K562 (cell line): ENCODE results near the gene PLA2G4D. TPM values are rescaled to one million over a fixed set of nuclear protein-coding genes. Genes with fewer than 3 reads are reported as not detected.

ENCODE experiments used
- ATF1 ChIP-seq, 2 experiments: fragments of 450-650 bp in 1 of 2; IDR thresholded peaks; 2 replicates each; pipeline ENCODE4 v1.6.1; 2016; ENCODE audit warnings: missing compliant biosample characterization in 1 of 2, missing genetic modification characterization in 1 of 2
- BRF2 ChIP-seq: IDR thresholded peaks from 3 replicates; pipeline ENCODE4 v1.6.1; 2011; ENCODE audit warnings: borderline replicate concordance, mild to moderate bottlenecking; ENCODE audit not compliant: insufficient read length, insufficient read depth
- CREM ChIP-seq: IDR thresholded peaks from 2 replicates; pipeline ENCODE4 v1.6.1; 2014; ENCODE audit warnings: antibody characterized with exemption, low read depth
- ELF1 ChIP-seq: fragments of 200-800 bp; sonication (Bioruptor generic); IDR thresholded peaks from 2 replicates; pipeline ENCODE4 v1.6.1; 2016; ENCODE audit warnings: missing genetic modification characterization, missing compliant biosample characterization
- GTF2A2 ChIP-seq: IDR thresholded peaks from 2 replicates; pipeline ENCODE4 v1.6.1; 2016; ENCODE audit warnings: mild to moderate bottlenecking, missing genetic modification characterization, missing compliant biosample characterization
- NCOA4 ChIP-seq: fragments of 450-650 bp; IDR thresholded peaks from 2 replicates; pipeline ENCODE4 v1.6.1; 2018; ENCODE audit warnings: mild to moderate bottlenecking; ENCODE audit not compliant: partially characterized antibody
- PHB ChIP-seq: fragments of 250-450 bp; sonication (Bioruptor Pico); IDR thresholded peaks from 2 replicates; pipeline ENCODE4 v1.5.0; 2021
- RAD51 ChIP-seq: fragments of 450-650 bp; IDR thresholded peaks from 2 replicates; pipeline ENCODE4 v1.7.1; 2016; ENCODE audit warnings: low read depth, mild to moderate bottlenecking, borderline replicate concordance
- TAF7 ChIP-seq: fragments of 450-650 bp; IDR thresholded peaks from 2 replicates; pipeline ENCODE4 v1.6.1; 2016; ENCODE audit warnings: missing genetic modification characterization, missing compliant biosample characterization
- TCF7 ChIP-seq: sonication (generic); IDR thresholded peaks from 2 replicates; pipeline ENCODE4 v1.6.1; 2016; ENCODE audit warnings: antibody characterized with exemption, borderline replicate concordance
- ZC3H8 ChIP-seq: fragments of 450-650 bp; IDR thresholded peaks from 2 replicates; pipeline ENCODE4 v1.6.1; 2017
- polyA plus RNA-seq, 8 experiments: library from polyadenylated mRNA; depleted of rRNA in 4 of 8; stranded (reverse) in 5 of 8; unstranded in 3 of 8; fragments of >200 nt; fragmentation: Nextera tagmentation in 2 of 8; fragmentation: Illumina TruSeq in 1 of 8; extraction: Ambion mirVana in 2 of 8; extraction: Trizol in 1 of 8; gene quantifications; 2 replicates each; pipeline versions ENCODE4 v1.2.1 to v1.2.3, GENCODE V29; 2011 to 2014; ENCODE audit warnings: inconsistent platforms in 1 of 8, missing spikeins in 1 of 8
- total RNA-seq, 7 experiments: library from RNA; depleted of rRNA in 6 of 7; stranded (reverse); fragments of >200 nt in 6 of 7; fragmentation: Illumina TruSeq in 2 of 7; extraction: Trizol in 2 of 7; gene quantifications; 2 replicates each; pipeline versions ENCODE4 v1.2.1 to v1.2.3, GENCODE V29; 2011 to 2021; ENCODE audit warnings: low replicate concordance in 1 of 7
- TF ChIP-seq, protein P1 (sequence below), 2 experiments: fragments of 450-650 bp; IDR thresholded peaks; 2 replicates each; pipeline ENCODE4 v1.6.1; 2016; ENCODE audit warnings: mild to moderate bottlenecking in 2 of 2, borderline replicate concordance in 1 of 2, low read depth in 1 of 2, moderate library complexity in 1 of 2
- TF ChIP-seq, protein P2 (sequence below): fragments of 450-650 bp; formaldehyde crosslinking; IDR thresholded peaks from 2 replicates; pipeline ENCODE4 v1.4.0; 2022; ENCODE audit warnings: missing genetic modification characterization
- TF ChIP-seq, protein P3 (sequence below): fragments of 250-450 bp; sonication (Bioruptor Pico); IDR thresholded peaks from 2 replicates; pipeline ENCODE4 v1.5.0; 2022; ENCODE audit warnings: mild to moderate bottlenecking

PLA2G4D gene
- total and polyA plus RNA-seq, 9 of the 15 experiments (the other 6 are each of a cell fraction or from before 2014, with no cell fraction given) = 0.04 TPM; not detected in 8

DNA sequence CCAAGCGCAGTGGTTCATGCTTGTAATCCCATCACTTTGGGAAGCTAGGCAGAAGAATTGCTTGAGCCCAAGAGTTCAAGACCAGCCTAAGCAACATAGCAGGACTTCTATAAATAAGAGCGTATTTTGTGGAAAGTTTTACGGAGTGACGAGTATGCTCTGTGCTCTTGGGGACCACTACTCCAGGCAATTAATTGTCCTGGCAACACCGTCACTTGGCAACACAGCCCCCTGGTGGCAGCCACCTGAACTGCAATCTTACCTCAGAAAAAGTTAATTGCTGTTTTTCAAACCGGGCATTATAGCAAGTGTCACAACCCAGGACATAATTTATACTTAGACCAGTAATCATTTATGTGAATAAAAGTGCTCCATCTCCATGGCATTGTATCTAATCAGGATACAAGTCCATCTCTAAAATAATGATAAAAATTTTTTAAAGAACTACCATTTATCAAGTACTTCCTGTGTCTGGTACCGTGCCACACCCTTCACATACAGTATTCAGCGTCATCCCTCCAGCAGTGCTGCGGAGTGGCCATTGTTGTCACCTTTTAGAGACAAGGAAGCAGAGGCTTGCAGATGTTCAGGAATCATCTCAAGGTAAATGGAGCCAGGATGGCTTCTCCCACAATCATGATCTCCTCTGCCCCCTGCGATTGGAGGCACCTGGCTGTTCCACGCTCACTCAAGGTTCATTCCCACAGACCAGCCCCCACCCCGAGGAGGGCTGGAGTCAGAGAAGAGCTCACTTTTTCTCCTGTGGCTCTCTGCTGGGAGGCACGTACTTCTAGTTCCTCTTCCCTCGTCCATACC lies 34.5 kb downstream of the PLA2G4D start (continued):
- TF ChIP-seq, protein P1, sequence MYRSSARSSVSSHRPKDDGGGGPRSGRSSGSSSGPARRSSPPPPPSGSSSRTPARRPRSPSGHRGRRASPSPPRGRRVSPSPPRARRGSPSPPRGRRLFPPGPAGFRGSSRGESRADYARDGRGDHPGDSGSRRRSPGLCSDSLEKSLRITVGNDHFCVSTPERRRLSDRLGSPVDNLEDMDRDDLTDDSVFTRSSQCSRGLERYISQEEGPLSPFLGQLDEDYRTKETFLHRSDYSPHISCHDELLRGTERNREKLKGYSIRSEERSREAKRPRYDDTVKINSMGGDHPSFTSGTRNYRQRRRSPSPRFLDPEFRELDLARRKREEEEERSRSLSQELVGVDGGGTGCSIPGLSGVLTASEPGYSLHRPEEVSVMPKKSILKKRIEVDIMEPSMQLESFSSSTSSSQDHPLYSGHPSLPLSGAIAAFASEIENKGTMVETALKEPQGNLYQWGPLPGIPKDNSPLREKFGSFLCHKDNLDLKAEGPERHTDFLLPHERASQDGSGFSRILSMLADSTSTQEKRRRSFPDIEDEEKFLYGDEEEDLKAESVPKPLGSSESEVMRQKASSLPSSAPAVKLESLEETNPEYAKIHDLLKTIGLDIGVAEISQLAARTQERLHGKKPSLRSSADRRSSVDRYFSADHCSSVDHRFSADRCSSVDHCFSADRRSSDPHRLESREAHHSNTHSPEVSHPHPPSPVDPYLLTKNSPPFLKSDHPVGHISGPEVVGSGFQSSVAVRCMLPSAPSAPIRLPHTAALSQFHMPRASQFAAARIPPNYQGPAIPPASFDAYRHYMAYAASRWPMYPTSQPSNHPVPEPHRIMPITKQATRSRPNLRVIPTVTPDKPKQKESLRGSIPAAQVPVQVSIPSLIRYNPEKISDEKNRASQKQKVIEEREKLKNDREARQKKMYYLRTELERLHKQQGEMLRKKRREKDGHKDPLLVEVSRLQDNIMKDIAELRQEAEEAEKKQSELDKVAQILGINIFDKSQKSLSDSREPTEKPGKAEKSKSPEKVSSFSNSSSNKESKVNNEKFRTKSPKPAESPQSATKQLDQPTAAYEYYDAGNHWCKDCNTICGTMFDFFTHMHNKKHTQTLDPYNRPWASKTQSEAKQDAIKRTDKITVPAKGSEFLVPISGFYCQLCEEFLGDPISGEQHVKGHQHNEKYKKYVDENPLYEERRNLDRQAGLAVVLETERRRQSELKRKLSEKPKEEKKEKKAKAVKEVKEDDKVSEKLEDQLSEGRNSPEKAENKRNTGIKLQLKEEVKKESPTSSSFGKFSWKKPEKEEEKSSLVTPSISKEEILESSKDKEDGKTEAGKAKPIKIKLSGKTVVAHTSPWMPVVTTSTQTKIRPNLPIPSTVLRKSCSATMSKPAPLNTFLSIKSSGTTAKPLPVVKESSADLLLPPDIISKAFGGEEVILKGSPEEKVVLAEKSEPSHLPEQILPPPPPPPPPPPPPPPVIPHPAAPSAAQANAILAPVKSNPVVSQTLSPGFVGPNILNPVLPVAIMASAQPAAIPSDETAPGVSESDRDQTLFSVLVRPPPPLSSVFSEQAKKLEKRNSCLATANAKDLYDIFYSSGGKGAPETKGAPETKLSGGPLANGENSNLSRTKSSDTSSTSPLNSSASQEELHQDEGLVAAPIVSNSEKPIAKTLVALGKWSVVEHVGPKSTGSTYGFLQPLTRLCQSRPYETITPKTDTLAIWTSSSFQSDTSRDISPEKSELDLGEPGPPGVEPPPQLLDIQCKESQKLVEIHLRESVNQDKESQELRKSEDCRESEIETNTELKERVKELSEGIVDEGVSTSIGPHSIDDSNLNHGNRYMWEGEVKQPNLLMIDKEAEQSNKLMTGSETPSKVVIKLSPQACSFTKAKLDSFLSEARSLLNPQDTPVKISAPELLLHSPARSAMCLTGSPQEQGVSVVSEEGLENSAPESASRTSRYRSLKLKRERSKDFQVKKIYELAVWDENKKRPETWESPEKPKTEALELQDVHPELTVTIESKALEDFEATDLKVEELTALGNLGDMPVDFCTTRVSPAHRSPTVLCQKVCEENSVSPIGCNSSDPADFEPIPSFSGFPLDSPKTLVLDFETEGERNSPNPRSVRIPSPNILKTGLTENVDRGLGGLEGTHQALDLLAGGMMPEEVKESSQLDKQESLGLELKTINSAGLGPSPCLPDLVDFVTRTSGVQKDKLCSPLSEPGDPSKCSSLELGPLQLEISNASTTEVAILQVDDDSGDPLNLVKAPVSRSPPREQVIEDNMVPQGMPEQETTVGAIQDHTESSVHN (IDR thresholded peaks at IDR 0.05; ENCODE audit: borderline replicate concordance in 1 of 2, low read depth in 1 of 2) = no peak
- TF ChIP-seq, protein P2, sequence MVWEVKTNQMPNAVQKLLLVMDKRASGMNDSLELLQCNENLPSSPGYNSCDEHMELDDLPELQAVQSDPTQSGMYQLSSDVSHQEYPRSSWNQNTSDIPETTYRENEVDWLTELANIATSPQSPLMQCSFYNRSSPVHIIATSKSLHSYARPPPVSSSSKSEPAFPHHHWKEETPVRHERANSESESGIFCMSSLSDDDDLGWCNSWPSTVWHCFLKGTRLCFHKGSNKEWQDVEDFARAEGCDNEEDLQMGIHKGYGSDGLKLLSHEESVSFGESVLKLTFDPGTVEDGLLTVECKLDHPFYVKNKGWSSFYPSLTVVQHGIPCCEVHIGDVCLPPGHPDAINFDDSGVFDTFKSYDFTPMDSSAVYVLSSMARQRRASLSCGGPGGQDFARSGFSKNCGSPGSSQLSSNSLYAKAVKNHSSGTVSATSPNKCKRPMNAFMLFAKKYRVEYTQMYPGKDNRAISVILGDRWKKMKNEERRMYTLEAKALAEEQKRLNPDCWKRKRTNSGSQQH (CRISPR knock-in tag) = no peak
- TF ChIP-seq TCF7 (no peak), CREM (0 out of 2 replicates have a peak, but pooled peaks have one; percentile 7), PHB (CRISPR knock-in tag) (no peak), NCOA4 (no peak), RAD51 (no peak), ELF1 (tag) (no peak), TAF7 (tag) (no peak), GTF2A2 (tag) (no peak), ZC3H8 (no peak), ATF1 (CRISPR knock-in tag; IDR thresholded peaks at IDR 0.05) (no peak), ATF1 (tag; IDR thresholded peaks at IDR 0.05) (no peak), BRF2 (no peak)
- TF ChIP-seq, protein P3, sequence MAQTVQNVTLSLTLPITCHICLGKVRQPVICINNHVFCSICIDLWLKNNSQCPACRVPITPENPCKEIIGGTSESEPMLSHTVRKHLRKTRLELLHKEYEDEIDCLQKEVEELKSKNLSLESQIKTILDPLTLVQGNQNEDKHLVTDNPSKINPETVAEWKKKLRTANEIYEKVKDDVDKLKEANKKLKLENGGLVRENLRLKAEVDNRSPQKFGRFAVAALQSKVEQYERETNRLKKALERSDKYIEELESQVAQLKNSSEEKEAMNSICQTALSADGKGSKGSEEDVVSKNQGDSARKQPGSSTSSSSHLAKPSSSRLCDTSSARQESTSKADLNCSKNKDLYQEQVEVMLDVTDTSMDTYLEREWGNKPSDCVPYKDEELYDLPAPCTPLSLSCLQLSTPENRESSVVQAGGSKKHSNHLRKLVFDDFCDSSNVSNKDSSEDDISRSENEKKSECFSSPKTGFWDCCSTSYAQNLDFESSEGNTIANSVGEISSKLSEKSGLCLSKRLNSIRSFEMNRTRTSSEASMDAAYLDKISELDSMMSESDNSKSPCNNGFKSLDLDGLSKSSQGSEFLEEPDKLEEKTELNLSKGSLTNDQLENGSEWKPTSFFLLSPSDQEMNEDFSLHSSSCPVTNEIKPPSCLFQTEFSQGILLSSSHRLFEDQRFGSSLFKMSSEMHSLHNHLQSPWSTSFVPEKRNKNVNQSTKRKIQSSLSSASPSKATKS (CRISPR knock-in tag) = no peak
